HG03442 (cell line): ENCODE measurements around the gene CHMP6.
"Not testable (repeated sequence)": the region's sequence is repeated elsewhere in the genome, so short reads cannot be mapped to it uniquely, and the experiment has no call there.

Experiments used
- ATAC-seq: cut with Tn5 transposase; IDR thresholded peaks from one replicate; pipeline ENCODE4 v1.9.1; 2021; ENCODE audit warnings: mild to moderate bottlenecking, moderate library complexity; ENCODE audit not compliant: unreplicated experiment

CHMP6 gene

DNA sequence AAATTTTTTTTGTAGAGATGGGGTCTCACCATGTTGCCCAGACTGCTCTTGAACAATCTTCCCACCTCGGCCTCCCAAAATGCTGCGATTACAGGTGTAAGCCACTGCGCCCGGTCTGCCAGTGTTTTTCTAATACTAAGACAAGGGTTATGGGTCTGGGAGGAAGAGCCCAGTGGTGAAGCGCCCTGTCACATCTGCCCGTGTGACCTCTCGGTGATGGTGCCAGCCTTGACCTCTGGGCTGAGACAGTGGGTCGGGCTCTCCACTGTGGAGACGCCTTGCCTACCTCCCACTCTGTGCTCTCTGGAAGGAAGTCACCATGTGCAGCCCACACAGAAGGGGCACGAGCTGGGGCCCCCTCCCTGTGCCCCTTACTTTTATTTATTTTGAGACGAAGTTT, 38.2 kb downstream of the CHMP6 start:
- ATAC-seq = no peak

DNA sequence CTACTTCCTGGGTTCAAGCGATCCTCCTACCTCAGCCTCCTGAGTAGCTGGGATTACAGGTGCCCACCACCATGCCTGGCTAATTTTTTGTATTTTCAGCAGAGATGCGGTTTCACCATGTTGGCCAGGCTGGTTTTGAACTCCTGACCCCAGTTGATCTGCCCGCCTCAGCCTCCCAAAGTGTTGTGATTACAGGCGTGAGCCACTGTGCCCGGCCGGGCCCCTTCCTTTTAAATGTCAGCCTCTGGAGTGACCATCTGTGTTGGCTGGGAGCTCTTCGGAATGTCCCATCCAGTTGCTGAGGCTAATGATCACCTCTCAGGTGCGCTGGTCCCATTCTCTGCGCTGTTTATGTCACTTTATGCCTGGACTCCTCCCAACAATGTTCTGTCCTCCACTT, 38.7 kb downstream of the CHMP6 start:
- ATAC-seq = not testable (repeated sequence)

GRCh38 chr17:81030741-81031565, 39.3 kb downstream of the CHMP6 start:
- no peak for ATAC-seq

GRCh38 chr17:81031566-81032550, 40.2 kb downstream of the CHMP6 start:
- no peak for ATAC-seq

- ATAC-seq = no peak
Measured at GRCh38 chr17:81032641-81033480, 41.2 kb downstream of the CHMP6 start.

DNA sequence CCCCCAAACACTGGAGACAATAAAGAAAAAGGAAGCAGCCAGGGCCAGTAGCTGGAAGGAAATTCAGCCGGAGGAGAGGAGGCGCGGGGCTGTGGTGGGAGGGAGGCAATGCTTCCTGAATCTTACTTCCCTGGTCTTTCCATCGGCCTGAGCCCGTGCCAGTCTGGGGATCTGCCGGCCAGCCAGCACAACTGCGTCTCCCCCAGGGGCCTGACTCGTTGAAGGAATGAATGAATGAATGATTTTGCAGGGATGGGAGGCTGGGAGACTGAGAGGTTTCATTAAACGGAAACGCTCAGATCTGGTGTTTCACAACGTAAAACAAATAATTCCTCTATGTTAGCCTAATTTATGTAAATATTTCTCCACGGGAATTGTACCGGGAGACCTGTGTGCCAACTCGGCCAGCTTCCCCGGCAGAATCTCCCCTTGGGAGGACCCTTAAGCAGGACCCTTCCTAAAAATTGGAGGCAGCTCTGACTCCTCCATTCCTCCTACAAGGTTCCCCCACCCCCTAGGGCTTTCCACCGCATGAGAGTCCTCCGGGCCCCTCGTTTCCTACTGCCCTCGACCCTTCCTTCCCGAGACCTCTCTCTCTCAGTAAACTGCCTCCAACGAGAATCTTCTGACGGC, 42.0 kb downstream of the CHMP6 start:
- ATAC-seq = no peak

DNA sequence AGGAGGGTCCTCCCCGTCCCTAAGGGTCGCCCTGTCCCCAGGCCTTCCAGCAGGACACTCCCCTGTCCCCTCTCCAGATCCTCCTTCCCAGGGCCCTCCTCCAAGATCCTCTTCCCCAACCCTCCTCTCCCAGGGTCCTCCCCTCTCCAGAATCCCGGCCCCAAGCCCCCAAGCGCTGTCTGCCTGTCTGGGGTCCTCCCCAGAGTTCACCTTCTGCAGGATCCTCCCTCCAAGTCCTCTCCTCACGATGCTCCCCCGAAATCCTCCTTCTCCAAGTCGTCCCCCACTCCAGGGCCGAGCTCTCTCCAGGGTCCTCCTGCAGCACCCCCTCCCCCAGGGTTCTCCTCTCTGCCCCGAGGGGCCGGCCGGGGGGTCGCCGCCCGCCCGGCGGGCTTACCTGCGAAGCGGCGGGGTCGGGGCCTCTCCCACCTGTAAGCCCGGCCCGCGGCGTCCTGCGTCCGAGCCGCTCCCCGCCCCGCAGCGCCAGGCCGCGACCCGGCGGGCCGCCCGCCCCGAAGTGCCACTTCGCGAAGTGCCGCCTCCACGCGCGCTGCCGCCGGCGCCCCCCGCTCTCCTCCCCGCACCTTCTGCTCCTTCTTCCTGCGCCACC, 42.6 kb downstream of the CHMP6 start:
- ATAC-seq = no peak

DNA sequence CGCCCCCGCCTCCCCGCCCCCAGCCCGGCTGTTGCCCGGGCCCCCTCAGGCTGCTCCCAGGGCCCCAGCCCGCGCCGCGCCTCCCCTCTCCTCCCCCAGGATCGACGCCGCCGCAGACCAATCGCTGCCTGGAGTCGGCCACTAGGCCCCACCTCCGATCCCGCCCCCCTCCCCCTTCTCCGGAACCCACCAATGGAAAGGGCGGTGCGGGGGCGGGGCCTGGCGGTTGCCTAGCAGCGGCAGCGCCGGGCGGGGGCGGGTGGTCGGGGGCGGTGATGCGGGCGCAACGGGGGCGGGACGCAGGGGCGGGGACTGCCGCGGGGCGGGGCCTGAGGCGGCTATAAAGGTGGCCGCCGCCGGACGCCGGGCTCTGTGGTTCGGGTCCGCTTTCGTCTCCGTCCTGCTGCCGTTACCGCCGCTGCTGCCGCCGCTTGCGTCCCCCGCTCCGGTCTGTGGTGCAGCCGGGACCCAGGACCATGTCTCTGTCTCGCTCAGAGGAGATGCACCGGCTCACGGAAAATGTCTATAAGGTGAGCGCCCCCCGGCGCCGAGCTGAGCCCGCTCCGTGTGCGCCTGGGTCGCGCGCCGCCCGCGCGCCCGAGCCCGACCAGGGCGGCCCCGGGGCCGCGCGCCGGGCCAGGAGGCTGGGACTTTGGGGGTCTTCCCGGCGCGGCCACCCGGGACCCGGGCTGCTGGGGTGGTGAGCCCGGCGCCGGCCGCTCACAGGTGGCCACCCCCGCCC, 43.3 kb downstream of the CHMP6 start, which contains the start of gene BAIAP2:
TSS of gene BAIAP2 (plus strand) at position 373 of the 742 bp plus-strand sequence. CDS start at position 477, 104 bp downstream.
- ATAC-seq = peak; percentile 48

DNA sequence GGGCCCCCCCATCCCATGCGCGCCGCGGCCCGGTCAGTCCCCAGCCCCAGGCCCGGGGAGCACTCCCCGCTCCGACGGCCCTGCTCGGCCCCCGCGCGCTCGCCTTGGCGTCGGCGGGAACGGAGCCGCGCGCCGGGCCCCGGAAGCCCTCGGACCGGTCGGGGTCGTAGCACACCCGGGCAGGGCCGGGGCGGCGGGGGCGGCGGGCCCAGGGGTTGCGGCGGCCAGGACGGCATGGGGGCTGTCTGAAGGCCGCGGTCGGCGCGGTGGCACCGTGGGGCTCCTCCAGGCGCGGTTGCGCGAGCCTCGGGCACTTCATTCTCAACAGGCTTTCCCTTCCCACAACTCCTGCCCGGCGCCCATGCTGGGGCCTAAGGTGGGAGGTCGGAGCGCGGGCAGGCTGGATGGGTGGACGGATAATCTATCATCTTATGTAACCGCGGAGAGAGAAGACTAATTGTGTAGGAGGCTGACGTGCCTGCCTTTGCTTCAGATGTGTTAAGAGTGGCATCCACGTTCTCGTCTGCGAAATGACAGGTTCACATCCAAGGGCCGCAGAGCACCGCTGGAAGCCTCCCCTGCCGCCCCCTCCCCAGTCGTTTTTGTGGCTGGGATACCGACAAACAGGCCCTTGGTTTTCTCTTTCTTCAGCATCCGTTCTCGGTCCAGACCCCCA, 44.0 kb downstream of the CHMP6 start:
- ATAC-seq = peak; percentile 13

DNA sequence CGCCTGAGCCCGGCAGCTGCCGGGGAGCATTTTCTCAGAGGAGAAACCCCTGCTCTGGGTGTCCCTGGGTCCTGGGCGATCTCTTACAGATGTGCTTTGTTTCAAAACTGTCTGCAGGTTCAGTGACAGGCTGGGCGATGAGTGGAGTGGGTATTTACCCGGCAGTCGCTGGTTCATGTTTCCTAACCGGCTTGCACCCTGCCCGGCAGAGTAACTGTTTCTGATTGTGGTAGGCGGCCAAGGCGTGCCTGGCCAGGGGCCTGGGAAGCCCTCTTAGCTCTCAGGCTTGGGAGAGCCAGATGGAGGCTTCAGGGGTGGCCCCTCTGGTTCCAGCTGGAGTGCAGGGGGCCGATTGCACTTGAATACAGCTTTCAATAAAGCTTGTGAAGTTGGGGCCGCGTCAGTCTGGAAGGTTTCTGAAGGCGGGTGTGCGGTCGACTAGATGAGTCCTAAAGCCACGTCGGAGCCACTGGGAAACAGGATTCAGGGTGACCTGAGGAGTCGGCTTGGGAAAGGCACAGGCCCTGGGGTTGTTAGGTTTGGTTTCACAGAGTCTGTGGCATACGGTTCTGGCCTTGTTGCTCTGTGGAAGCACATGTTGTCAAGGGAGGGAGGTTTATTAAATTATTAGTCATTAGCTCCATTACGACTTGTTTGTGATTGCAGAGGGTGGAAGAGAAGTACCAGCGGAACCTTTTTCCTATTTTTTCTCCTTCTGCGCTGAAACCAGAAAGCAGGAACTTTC, 44.7 kb downstream of the CHMP6 start:
- ATAC-seq = no peak

DNA sequence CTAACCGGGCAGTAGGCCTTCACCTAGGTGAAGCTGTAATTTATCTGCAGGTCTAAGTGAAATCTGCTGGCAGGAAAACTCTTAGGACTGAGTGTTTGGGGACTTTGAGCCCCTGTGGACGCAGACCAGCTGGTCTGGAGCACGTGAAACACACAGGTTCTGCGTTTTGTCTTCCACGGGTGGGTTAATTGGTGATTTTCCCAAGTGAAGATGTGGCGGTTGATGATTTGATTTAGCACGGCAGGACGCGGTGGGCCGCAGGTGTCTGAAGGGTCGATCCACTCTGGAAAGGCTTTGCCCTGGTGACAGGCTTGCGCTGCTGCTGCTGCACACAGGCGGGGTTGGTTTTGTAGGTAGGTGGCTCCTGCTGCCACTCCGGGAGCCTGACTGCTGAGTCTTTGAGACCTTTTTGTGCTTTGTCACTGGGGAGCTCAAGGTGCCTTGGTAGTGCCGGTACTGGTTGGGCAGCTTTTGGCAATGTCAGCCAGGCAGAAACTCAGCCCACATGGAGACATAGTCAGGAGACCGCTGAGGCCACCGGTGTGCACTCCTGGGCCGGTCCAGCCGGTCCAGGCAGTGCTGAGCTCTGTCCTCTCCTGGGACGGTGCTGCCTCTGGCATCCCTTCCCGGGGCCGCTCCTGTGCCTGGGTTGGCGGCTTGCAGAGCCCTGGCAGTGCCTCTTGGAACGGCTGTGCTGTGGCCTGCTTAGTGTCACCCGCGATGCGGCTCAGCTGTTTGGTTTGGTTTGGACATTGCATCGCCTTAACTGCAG, 45.6 kb downstream of the CHMP6 start:
- no peak for ATAC-seq

DNA sequence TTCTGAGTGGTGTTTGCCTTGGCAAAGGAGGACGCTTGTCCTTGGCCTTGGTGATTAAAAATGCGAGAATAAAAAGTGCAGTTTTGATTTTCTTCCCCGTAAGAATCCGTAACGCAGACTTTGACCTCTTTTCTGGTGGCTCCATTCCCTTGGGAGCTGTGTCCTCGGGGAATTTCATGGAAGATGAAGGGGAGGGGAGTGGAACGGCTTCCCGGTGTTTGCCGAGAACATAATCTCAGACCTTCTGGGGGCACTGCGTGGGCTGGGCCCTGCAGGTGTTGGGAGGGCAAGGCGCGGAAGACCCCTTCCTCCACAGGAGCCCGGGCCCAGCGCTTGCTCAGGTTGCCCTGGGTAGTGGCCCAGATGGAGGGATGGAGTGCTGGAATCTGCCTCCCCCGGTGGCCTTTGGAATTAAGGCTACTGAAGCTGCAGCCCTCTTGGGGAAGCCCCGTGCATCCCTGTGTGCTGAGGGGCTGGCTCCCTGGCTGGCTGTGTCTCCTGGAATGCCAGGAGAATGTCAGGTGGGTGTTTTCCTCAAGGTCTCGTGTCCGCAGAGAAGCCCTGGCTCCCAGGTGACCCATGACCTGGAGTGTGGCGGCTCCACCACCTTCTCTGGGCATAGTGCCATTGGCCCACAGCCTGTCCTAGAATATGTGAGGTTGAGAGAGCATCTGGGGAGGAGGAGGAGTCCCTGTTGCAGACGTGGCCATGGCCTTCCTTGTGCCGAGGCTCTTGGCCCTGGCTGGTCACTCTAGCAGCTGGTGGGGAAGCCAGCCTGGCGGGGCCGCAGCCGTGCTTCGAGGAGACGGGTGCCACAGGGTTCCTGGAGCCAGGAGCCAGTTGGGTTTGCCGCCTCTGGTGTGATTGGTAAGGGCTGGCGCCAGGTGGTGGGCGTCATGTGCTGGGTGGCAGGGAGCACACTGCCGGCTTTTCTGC, 46.4 kb downstream of the CHMP6 start:
- ATAC-seq = no peak

DNA sequence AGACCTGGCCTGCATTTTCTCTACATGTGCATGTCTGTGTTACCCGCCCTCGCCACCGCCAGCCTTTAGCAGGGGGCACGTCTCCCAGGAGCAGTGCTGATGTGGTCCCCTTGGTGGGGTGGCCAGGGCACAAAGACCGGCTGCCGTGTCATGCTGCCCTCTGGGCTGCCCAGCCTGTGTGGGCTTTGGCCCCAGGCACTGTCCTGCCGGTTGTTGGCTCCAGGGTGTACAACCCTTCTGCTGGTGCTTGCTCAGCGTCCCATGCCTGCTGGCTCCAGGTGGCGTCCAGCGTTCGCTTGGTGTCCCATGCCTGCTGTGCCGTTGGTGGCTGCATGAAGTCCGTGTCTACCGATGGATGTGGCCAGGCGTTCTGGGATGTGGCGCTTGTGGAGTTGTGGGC, 47.5 kb downstream of the CHMP6 start:
- no peak for ATAC-seq

DNA sequence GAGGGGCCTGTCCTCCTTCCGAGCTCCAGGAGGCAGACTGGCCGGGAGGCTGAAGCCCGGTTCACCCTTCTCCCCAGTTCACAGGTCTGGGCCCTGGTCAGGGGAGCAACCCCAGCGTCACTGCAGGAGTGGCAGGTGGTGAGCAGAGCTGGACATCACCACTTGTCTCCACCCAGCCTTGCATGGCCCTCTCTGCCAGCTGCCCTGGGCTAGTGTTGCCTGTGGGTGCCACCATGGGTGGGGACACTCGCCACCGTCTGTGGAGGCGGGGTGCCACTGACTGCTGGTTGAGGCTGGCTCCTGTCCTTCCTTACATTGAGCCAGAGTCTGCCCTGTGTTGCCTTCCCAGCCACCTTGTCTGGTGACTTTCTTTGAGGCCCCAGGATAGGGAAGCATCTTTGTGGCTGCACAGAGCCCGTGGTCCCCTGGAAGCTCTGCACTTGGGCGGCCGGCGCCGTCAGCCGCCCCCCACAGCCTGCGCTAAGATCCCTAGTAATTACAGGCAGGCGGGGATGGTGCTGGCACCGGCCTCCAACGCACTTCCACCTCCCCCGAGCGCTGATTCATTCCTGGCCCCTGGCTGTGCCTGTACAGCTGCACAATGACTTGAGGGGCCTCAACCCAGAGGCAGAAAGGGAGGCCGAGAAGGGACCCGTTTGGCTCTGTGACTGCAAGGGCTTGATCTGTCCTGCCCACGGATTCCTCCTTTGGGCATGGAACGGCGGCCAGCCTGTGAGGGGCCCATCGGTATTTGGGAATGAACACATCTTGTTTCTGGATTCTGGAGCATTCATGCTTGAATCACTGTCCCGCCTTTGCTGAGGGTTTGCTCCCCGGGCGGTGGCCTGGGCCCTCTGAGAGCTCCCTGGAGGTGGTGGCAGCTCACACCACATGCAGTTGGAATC, 48.5 kb downstream of the CHMP6 start:
- ATAC-seq = no peak

DNA sequence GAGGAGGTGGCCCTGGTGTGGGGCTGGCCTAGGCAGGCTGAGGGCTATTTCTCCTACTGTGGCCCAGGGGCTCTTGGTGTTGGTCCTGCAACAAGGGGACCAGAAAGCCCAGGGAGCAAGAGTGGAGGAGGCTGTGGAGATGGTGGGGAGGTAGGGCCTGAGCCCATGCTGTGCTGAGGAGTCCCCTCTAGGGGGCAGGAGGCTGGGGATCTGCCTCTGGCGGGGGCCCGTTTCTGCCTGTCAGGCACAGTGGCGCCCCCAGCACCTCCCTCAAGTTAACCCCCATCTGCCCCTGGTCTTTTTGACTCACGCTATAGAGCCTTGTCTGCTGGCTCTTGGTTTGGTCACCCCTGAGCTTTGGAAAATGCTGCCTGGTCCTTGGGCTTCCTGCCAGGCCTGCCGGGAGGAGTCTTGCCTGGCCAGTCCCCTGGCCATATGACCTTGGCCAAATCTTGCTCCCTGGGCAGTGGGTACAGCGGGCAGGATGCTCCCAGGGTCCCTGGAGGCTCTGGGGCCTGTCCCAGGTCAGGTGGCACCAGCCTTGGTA, 49.2 kb downstream of the CHMP6 start:
- ATAC-seq = no peak
